ENCODE measurements around the gene DPP10. TPM values are rescaled to one million over a fixed set of nuclear protein-coding genes. Genes with fewer than 3 reads are reported as not detected.

Gene DPP10
- total and polyA plus RNA-seq, 7 donors: 0.60 to 4.4 (median 3.5) TPM

GRCh38 chr2:114610677-114611076, 168.2 kb downstream of the DPP10 start:
- no peak for DNase-seq
- 44 to 45% methylated on average over 7 of the region's 7 CpGs for WGBS, 2 donors
- no peak overlapping the region for H3K27ac ChIP-seq
- TF ChIP-seq EP300 (IDR thresholded peaks at IDR 0.05) (no peak), POLR2A (IDR thresholded peaks at IDR 0.05) (no peak), CTCF (IDR thresholded peaks at IDR 0.05) (no peak), POLR2AphosphoS5 (IDR thresholded peaks at IDR 0.05) (no peak)
- H3K4me3 ChIP-seq: no peak overlapping the region
- no peaks in the 10 kb centered on the region for H3K9me3 ChIP-seq
- intact Hi-C loops (cut with DNase I): no loop called here
- H3K4me1 ChIP-seq: no peaks in the 10 kb centered on the region
- no peaks in the 10 kb centered on the region for H3K36me3 ChIP-seq
- H3K27me3 ChIP-seq: no peaks in the 10 kb centered on the region

- Histone ChIP-seq H3K9me3 (no peaks in the 10 kb centered on the region), H3K27ac (no peak overlapping the region), H3K4me1 (no peaks in the 10 kb centered on the region), H3K27me3 (no peaks in the 10 kb centered on the region), H3K4me3 (no peak overlapping the region), H3K36me3 (no peaks in the 10 kb centered on the region)
- TF ChIP-seq EP300 (IDR thresholded peaks at IDR 0.05) (no peak), POLR2A (IDR thresholded peaks at IDR 0.05) (no peak), CTCF (IDR thresholded peaks at IDR 0.05) (no peak), POLR2AphosphoS5 (IDR thresholded peaks at IDR 0.05) (no peak)
- WGBS, 2 donors: 23 to 60% methylated on average over 4 of the region's 4 CpGs
- DNase-seq: no peak
- intact Hi-C loops (cut with DNase I): no loop called here
These were observed 172.2 kb downstream of the DPP10 start for GRCh38 chr2:114614592-114614991.

GRCh38 chr2:114628481-114628880, 186.0 kb downstream of the DPP10 start:
- no peaks in the 10 kb centered on the region for H3K9me3 ChIP-seq
- no peak overlapping the region for H3K4me3 ChIP-seq
- no peaks in the 10 kb centered on the region for H3K36me3 ChIP-seq
- DNase-seq: no peak
- WGBS, 2 donors: 34 to 63% methylated on average over 7 of the region's 7 CpGs
- no peak overlapping the region for H3K27ac ChIP-seq
- no peaks in the 10 kb centered on the region for H3K27me3 ChIP-seq
- TF ChIP-seq CTCF (IDR thresholded peaks at IDR 0.05): no peak
- TF ChIP-seq POLR2A (IDR thresholded peaks at IDR 0.05): no peak
- TF ChIP-seq POLR2AphosphoS5 (IDR thresholded peaks at IDR 0.05): no peak
- TF ChIP-seq EP300 (IDR thresholded peaks at IDR 0.05): no peak
- intact Hi-C loops (cut with DNase I): no loop called here
- H3K4me1 ChIP-seq: no peaks in the 10 kb centered on the region

GRCh38 chr2:114631146-114631545, 188.7 kb downstream of the DPP10 start:
- no peaks in the 10 kb centered on the region for H3K4me1 ChIP-seq
- 69 to 77% methylated on average over 6 of the region's 6 CpGs for WGBS, 2 donors
- H3K4me3 ChIP-seq: no peak overlapping the region
- intact Hi-C loops (cut with DNase I): no loop called here
- no peaks in the 10 kb centered on the region for H3K27me3 ChIP-seq
- DNase-seq: no peak
- no peaks in the 10 kb centered on the region for H3K9me3 ChIP-seq
- TF ChIP-seq EP300 (IDR thresholded peaks at IDR 0.05): no peak
- TF ChIP-seq POLR2AphosphoS5 (IDR thresholded peaks at IDR 0.05): no peak
- TF ChIP-seq POLR2A (IDR thresholded peaks at IDR 0.05): no peak
- TF ChIP-seq CTCF (IDR thresholded peaks at IDR 0.05): no peak
- H3K27ac ChIP-seq: no peak overlapping the region
- H3K36me3 ChIP-seq: no peaks in the 10 kb centered on the region

- no peaks in the 10 kb centered on the region for H3K36me3 ChIP-seq
- H3K27me3 ChIP-seq: no peaks in the 10 kb centered on the region
- no peaks in the 10 kb centered on the region for H3K4me1 ChIP-seq
- H3K9me3 ChIP-seq: no peaks in the 10 kb centered on the region
- intact Hi-C loops (cut with DNase I): no loop called here
- H3K4me3 ChIP-seq: no peak overlapping the region
- WGBS, 2 donors: 47 to 61% methylated on average over 2 of the region's 2 CpGs
- DNase-seq: no peak
- TF ChIP-seq CTCF (IDR thresholded peaks at IDR 0.05) (no peak), POLR2A (IDR thresholded peaks at IDR 0.05) (no peak), EP300 (IDR thresholded peaks at IDR 0.05) (no peak), POLR2AphosphoS5 (IDR thresholded peaks at IDR 0.05) (no peak)
- no peak overlapping the region for H3K27ac ChIP-seq
These were observed 199.8 kb downstream of the DPP10 start for GRCh38 chr2:114642166-114642770.

All from sigmoid colon (tissue), 7 donors.